Lung (tissue), 12 donors: ENCODE measurements around the gene TCP11L2. TPM values are rescaled to one million over a fixed set of nuclear protein-coding genes. Genes with fewer than 3 reads are reported as not detected.

Experiments
- ATAC-seq: fragments of 200-7000 bp; cut with Tn5 transposase; one replicate; pipeline ENCODE4 v1.9.1; 2020; ENCODE audit warnings: moderate number of reproducible peaks; ENCODE audit not compliant: insufficient read depth, low FRiP score
- DNase-seq, 3 donors: peaks; one replicate each; pipeline ENCODE4 v3.0.0-alpha.2; 2013 to 2017
- H3K27ac ChIP-seq, 2 donors: one replicate each; pipeline ENCODE4 v1.5.1; 2013; ENCODE audit warnings: mild to moderate bottlenecking in 2 of 2, moderate library complexity in 2 of 2, control low read depth in 1 of 2, inconsistent platforms in 1 of 2, low read depth in 1 of 2, low read length in 1 of 2
- H3K27me3 ChIP-seq, 3 donors: one replicate each; pipeline ENCODE4 v1.5.1; 2013; ENCODE audit warnings: low read length in 2 of 3; ENCODE audit not compliant: control insufficient read depth in 3 of 3, insufficient read depth in 3 of 3
- H3K36me3 ChIP-seq, 4 donors: one replicate each; pipeline ENCODE4 v1.5.1; 2013; ENCODE audit warnings: low read length in 4 of 4, mild to moderate bottlenecking in 1 of 4, moderate library complexity in 1 of 4; ENCODE audit not compliant: control insufficient read depth in 4 of 4, insufficient read depth in 4 of 4
- H3K4me1 ChIP-seq, 5 donors: one replicate each; pipeline ENCODE4 v1.5.1; 2013; ENCODE audit warnings: low read length in 5 of 5, mild to moderate bottlenecking in 2 of 5, moderate library complexity in 1 of 5; ENCODE audit not compliant: control insufficient read depth in 5 of 5, insufficient read depth in 5 of 5
- H3K4me3 ChIP-seq: one replicate; pipeline ENCODE4 v1.5.1; 2013; ENCODE audit warnings: mild to moderate bottlenecking, control low read depth, moderate library complexity
- H3K9ac ChIP-seq, 2 donors: one replicate each; pipeline ENCODE4 v1.5.1; 2013; ENCODE audit warnings: low read length in 2 of 2, control low read depth in 1 of 2; ENCODE audit not compliant: insufficient read depth in 1 of 2
- H3K9me3 ChIP-seq, 4 donors: one replicate each; pipeline ENCODE4 v1.5.1; 2013; ENCODE audit warnings: low read length in 3 of 4, mild to moderate bottlenecking in 1 of 4, moderate library complexity in 1 of 4; ENCODE audit not compliant: control insufficient read depth in 4 of 4, insufficient read depth in 3 of 4
- WGBS, 2 donors: extraction: QIAGEN DNeasy Blood & Tissue Kit; methylation state at CpG; one replicate each; pipeline ENCODE4 v1.1.7; 2013; 5-methylcytosine and 5-hydroxymethylcytosine counted together
- polyA plus RNA-seq, 2 donors: library from polyadenylated mRNA; stranded (reverse); fragments of 200-250 nt; gene quantifications; one replicate each; pipeline ENCODE4 v1.2.1, GENCODE V29; 2013
- total RNA-seq, 2 donors: library from RNA; depleted of rRNA in 1 of 2; stranded (reverse); fragments of >200 nt in 1 of 2; gene quantifications; one replicate each; pipeline ENCODE4 v1.2.1, GENCODE V29; 2014 to 2021
- TF ChIP-seq, protein P1 (sequence below): IDR thresholded peaks from 2 replicates; pipeline ENCODE4 v1.5.1; 2012; ENCODE audit warnings: mild to moderate bottlenecking; ENCODE audit errors: control extremely low read depth, extremely low read depth
- donor health status: control.
- donor health status: control.
- donor health status: Bipolar disorder and iron deficiency.
- donor health status: healthy.
- donor health status: DM: yes; HTN: yes; CAD: no.

Gene TCP11L2
- total and polyA plus RNA-seq, 4 donors, result 4.9 to 78.5 (median 24.8) TPM

DNA sequence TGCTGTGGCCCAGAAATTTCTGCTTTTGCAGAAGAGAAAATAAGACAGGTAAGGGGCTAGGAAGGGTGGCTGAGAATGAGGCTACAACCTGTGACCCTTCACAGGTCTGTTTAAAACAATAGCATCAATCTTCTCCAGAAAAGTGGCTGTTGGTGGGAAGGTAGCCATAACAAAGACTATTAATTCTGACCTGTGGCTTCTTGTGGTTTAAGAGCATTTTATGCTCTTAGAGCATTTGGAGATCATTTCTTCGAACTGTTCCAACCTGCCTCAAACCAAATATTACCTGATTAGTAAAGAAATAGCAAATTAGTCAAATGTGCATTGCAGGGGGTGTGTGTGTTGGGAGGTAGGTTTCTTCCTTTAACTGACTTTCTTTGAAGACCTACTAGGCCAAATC is 15.2 kb upstream of the TCP11L2 start:
- Histone ChIP-seq H3K9me3 (no peaks in the 10 kb centered on the region), H3K9ac (no peak overlapping the region), H3K27me3 (peaks cover 0 to 3% (median 0%) of the 10 kb centered on the region in 3 donors), H3K36me3 (no peaks in the 10 kb centered on the region), H3K4me3 (no peak overlapping the region), H3K4me1 (peaks cover 0 to 7% (median 4%) of the 10 kb centered on the region in 5 donors), H3K27ac (no peak overlapping the region)
- WGBS, 2 donors, result 80 to 92% methylated on average over 1 of the region's 1 CpG
- DNase-seq, result no peak
- no peak for ATAC-seq
- TF ChIP-seq, protein P1, sequence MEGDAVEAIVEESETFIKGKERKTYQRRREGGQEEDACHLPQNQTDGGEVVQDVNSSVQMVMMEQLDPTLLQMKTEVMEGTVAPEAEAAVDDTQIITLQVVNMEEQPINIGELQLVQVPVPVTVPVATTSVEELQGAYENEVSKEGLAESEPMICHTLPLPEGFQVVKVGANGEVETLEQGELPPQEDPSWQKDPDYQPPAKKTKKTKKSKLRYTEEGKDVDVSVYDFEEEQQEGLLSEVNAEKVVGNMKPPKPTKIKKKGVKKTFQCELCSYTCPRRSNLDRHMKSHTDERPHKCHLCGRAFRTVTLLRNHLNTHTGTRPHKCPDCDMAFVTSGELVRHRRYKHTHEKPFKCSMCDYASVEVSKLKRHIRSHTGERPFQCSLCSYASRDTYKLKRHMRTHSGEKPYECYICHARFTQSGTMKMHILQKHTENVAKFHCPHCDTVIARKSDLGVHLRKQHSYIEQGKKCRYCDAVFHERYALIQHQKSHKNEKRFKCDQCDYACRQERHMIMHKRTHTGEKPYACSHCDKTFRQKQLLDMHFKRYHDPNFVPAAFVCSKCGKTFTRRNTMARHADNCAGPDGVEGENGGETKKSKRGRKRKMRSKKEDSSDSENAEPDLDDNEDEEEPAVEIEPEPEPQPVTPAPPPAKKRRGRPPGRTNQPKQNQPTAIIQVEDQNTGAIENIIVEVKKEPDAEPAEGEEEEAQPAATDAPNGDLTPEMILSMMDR, result no peak

DNA sequence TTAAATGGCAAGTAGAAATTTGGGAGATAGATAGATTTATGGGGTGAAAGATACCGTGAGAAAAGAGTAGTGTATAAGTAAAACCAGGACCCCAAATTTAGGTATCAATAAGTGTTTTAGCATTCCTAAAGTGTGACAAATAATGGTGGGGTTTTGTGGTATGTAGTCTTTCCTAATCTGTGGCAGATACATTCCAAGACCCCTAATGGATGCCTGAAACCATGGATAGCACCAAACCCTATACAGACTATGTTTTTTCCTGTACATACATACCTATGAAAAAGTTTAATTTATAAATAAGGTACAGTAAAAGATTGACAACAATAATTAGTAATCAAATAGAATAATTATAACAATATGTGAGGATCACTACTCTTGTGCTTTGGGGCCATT is 14.4 kb upstream of the TCP11L2 start:
- peaks cover 0 to 7% (median 4%) of the 10 kb centered on the region in 5 donors for H3K4me1 ChIP-seq
- no peak overlapping the region for H3K27ac ChIP-seq
- DNase-seq (no peak), ATAC-seq (no peak)
- H3K9ac ChIP-seq, result no peak overlapping the region
- H3K27me3 ChIP-seq, result peaks cover 0 to 3% (median 0%) of the 10 kb centered on the region in 3 donors
- TF ChIP-seq, protein P1, result no peak
- 96 to 97% methylated on average over 1 of the region's 1 CpG for WGBS, 2 donors
- H3K9me3 ChIP-seq, result no peaks in the 10 kb centered on the region
- no peaks in the 10 kb centered on the region for H3K36me3 ChIP-seq
- no peak overlapping the region for H3K4me3 ChIP-seq

DNA sequence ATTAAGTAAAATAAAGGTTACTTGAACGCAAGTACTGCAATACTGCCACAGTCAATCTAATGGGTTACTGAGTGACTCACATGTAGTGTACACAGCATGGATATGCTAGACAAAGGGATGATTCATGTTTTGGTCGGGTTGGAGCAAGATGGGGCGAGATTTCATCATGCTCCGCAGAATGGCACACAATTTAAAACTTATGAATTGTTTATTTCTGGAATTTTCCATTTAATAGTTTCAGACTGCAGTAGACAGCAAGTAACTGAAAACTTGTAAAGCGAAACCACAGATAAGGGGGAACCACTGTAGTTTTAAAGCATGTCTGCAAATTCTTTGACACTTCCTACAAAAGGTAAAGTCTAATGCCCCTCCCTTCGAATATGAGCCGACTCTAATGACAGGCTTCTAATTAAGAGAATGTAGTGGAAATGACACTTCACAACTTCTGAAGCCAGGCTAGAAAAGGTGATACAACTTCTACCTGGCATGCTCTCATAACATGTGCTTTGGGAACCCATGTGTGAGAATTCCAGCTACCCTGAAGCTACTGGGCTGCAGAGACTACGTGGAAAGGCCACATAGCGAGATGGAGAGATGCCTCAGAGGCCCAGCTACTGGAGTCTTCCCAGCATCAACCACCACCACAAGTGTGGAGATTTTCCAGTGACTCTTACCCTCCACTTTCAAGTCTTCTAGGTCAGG is 13.9 kb upstream of the TCP11L2 start:
- H3K4me3 ChIP-seq, result no peak overlapping the region
- no peak for DNase-seq
- peaks cover 0 to 7% (median 4%) of the 10 kb centered on the region in 5 donors for H3K4me1 ChIP-seq
- peaks cover 0 to 3% (median 0%) of the 10 kb centered on the region in 3 donors for H3K27me3 ChIP-seq
- ATAC-seq, result peak; percentile 67
- 77 to 81% methylated on average over 9 of the region's 9 CpGs for WGBS, 2 donors
- TF ChIP-seq, protein P1, result no peak
- H3K36me3 ChIP-seq, result no peaks in the 10 kb centered on the region
- H3K27ac ChIP-seq, result peak overlapping the region in 1 of 2 donors; percentile 6
- no peaks in the 10 kb centered on the region for H3K9me3 ChIP-seq
- no peak overlapping the region for H3K9ac ChIP-seq
